ENCODE measurements around the gene SMU1. TPM values are rescaled to one million over a fixed set of nuclear protein-coding genes. Genes with fewer than 3 reads are reported as not detected.

Gene SMU1
- 30.1 and 30.5 TPM in 2 replicates for total RNA-seq
- long read RNA-seq, full-length matches to known transcripts: 157 of 207 reads
- long read RNA-seq, partial matches to known transcripts: 40 of 207 reads
- long read RNA-seq, other reads (novel, unspliced or antisense): 10 of 207 reads

- Mint-ChIP-seq H3K27me3 (ENCODE audit: low read depth) (no peaks in the 10 kb centered on the region), H3K27ac (ENCODE audit: unreplicated experiment) (peak within 1 kb of the TSS; percentile 100), H3K9me3 (no peaks in the 10 kb centered on the region), H3K4me1 (peaks cover 16% of the 10 kb centered on the region), H3K4me3 (peak within 1 kb of the TSS; percentile 99), H3K36me3 (ENCODE audit: low read depth) (no peaks in the 10 kb centered on the region)
- no peak for TF ChIP-seq CTCF (conservative IDR thresholded peaks at IDR 0.05)
- peak; percentile 88 for DNase-seq (ENCODE audit: low read depth, low spot score)
Observed at GRCh38 chr9:33076046-33077004, at the start of gene SMU1. SMU1 (minus strand) TSS chr9:33076674; CDS start chr9:33076608, 66 bp downstream.

GRCh38 chr9:33125461-33125860, 49.0 kb upstream of the SMU1 start:
- Mint-ChIP-seq H3K36me3 (ENCODE audit: low read depth) (peaks cover 4% of the 10 kb centered on the region), H3K4me1 (no peaks in the 10 kb centered on the region), H3K27ac (ENCODE audit: unreplicated experiment) (no peak overlapping the region), H3K9me3 (no peaks in the 10 kb centered on the region), H3K4me3 (no peak overlapping the region), H3K27me3 (ENCODE audit: low read depth) (no peaks in the 10 kb centered on the region)
- TF ChIP-seq CTCF (conservative IDR thresholded peaks at IDR 0.05): no peak
- DNase-seq (ENCODE audit: low read depth, low spot score): no peak

GRCh38 chr9:33124751-33125381, 48.4 kb upstream of the SMU1 start:
- H3K36me3 Mint-ChIP-seq (ENCODE audit: low read depth): peaks cover 4% of the 10 kb centered on the region
- H3K9me3 Mint-ChIP-seq: no peaks in the 10 kb centered on the region
- no peak overlapping the region for H3K4me3 Mint-ChIP-seq
- TF ChIP-seq CTCF (conservative IDR thresholded peaks at IDR 0.05): no peak
- no peak for DNase-seq (ENCODE audit: low read depth, low spot score)
- H3K27me3 Mint-ChIP-seq (ENCODE audit: low read depth): no peaks in the 10 kb centered on the region
- no peak overlapping the region for H3K27ac Mint-ChIP-seq (ENCODE audit: unreplicated experiment)
- H3K4me1 Mint-ChIP-seq: no peaks in the 10 kb centered on the region

GRCh38 chr9:33124046-33124445, 47.6 kb upstream of the SMU1 start:
- no peaks in the 10 kb centered on the region for H3K9me3 Mint-ChIP-seq
- TF ChIP-seq CTCF (conservative IDR thresholded peaks at IDR 0.05): no peak
- DNase-seq (ENCODE audit: low read depth, low spot score): no peak
- H3K4me1 Mint-ChIP-seq: no peaks in the 10 kb centered on the region
- H3K27me3 Mint-ChIP-seq (ENCODE audit: low read depth): no peaks in the 10 kb centered on the region
- no peak overlapping the region for H3K4me3 Mint-ChIP-seq
- H3K36me3 Mint-ChIP-seq (ENCODE audit: low read depth): no peaks in the 10 kb centered on the region
- H3K27ac Mint-ChIP-seq (ENCODE audit: unreplicated experiment): no peak overlapping the region

- DNase-seq (ENCODE audit: low read depth, low spot score): no peak
- no peaks in the 10 kb centered on the region for H3K27me3 Mint-ChIP-seq (ENCODE audit: low read depth)
- H3K4me1 Mint-ChIP-seq: no peaks in the 10 kb centered on the region
- H3K9me3 Mint-ChIP-seq: no peaks in the 10 kb centered on the region
- H3K36me3 Mint-ChIP-seq (ENCODE audit: low read depth): no peaks in the 10 kb centered on the region
- no peak overlapping the region for H3K4me3 Mint-ChIP-seq
- peak overlapping the region; percentile 12 for H3K27ac Mint-ChIP-seq (ENCODE audit: unreplicated experiment)
- TF ChIP-seq CTCF (conservative IDR thresholded peaks at IDR 0.05): no peak
Observed at GRCh38 chr9:33123407-33124031, 47.0 kb upstream of the SMU1 start.

Measured in neural crest cell (in vitro differentiated cells).